Spleen (tissue), 7 donors: ENCODE measurements around the gene BIRC6.

Source experiments
- CTCF ChIP-seq, 11 experiments: fragments of 200-600 bp in 7 of 11; fragments of 450-650 bp in 4 of 11; sonication (generic) in 4 of 11; IDR thresholded peaks in 8 of 11; conservative IDR thresholded peaks in 3 of 11; 1 replicate in 7 of 11; 2 replicates in 4 of 11; pipeline versions ENCODE4 v1.4.0 to v1.8.0; 2016 to 2021; ENCODE audit warnings: antibody characterized with exemption in 11 of 11, inconsistent platforms in 4 of 11, mild to moderate bottlenecking in 1 of 11
- POLR2A ChIP-seq, 3 donors: fragments of 450-650 bp; IDR thresholded peaks; one replicate each; pipeline ENCODE4 v1.5.1; 2017; ENCODE audit warnings: antibody characterized with exemption in 3 of 3, mild to moderate bottlenecking in 1 of 3
- POLR2AphosphoS5 ChIP-seq, 3 donors: sonication (generic); formaldehyde crosslinking; IDR thresholded peaks; one replicate each; pipeline ENCODE4 v1.5.1; 2017; ENCODE audit warnings: antibody characterized with exemption in 3 of 3
- donor health status: DM: no; HTN: no; CAD: no; lungs with moderate emphysema.
- donor health status: DM: no; HTN: no; CAD: no.
- donor health status: DM: no; HTN: no; CAD: no.

GRCh38 chr2:32516567-32516966, 159.7 kb downstream of the BIRC6 start:
- no peak for TF ChIP-seq POLR2A (IDR thresholded peaks at IDR 0.05)
- no peak for TF ChIP-seq CTCF (IDR thresholded peaks at IDR 0.05 in 8 of 11, conservative IDR thresholded peaks at IDR 0.05 in 3 of 11)
- no peak for TF ChIP-seq POLR2AphosphoS5 (IDR thresholded peaks at IDR 0.05)
